Activated CD4-positive, CD25-positive, alpha-beta regulatory T cell treated with anti-CD3 and anti-CD28 coated beads, Interleukin-2, amount 50 U/mL, for 24 hours (primary cell): ENCODE data around the gene TRPM5.

Source experiments
- ATAC-seq, 2 donors: fragments of 150-1000 bp; cut with Tn5 transposase; one replicate each; pipeline ENCODE4 v1.10.0; 2021; ENCODE audit warnings: mild to moderate bottlenecking in 1 of 2, moderate library complexity in 1 of 2

The TRPM5 gene

DNA sequence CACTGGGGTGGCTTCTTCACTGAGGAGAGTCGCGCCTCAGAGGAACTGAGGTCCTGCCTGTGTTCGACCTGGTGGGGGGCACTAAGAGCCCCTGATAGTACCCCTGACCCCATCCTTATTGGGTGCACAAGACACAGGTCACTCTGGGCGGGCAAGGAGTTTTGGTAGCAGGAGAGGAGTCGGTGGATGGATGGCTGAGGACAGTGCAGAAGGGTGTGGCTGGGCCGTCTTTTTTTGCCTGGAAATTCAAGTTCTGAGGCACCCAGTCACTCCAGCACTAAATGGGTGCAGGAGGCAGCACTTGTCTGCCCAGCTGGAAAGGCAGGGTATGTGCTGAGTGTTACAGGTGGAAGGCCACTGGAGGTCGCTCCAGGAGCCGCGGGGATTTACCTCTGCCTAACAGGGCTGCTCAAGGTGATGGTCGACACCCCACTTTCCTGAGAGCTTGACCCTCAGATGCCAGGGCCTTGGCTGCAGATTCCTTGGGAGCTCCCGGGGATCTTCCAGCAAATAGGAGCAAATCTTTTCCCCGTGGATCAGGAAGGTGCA, 42.8 kb downstream of the TRPM5 start:
- no peak for ATAC-seq

DNA sequence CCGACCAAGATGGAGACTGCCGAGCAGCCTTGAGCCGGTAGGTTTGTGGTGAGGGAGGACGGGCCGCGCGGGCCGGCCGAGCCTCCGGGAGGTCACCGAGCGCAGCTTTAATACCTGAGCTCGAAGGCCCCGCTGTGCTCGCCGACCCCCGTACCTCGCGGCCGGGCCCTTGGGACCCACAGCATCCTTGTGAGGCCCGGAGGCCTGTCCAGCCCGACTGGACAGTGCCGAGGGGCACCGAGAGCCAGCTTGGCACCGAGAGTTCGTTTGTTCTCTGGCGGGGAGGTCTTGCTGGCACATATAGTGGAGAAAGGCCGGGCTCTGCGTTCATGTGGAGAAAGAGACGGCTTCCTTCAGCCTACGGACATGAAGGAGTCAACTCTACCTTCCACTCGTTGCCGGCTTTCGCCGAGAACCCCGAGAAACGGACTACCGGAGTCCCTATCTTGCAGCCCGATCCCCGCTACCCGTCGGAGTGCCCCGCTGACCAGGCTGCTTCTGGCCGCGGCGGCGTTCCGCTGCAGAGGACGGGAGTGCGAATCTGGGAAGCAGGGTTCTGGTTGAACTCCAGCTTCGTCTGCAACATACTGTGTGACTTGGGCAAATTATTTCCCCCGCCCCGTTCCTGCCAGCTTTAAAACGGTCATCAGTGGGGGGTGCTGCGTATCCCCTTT, 43.4 kb downstream of the TRPM5 start:
- no peak for ATAC-seq

DNA sequence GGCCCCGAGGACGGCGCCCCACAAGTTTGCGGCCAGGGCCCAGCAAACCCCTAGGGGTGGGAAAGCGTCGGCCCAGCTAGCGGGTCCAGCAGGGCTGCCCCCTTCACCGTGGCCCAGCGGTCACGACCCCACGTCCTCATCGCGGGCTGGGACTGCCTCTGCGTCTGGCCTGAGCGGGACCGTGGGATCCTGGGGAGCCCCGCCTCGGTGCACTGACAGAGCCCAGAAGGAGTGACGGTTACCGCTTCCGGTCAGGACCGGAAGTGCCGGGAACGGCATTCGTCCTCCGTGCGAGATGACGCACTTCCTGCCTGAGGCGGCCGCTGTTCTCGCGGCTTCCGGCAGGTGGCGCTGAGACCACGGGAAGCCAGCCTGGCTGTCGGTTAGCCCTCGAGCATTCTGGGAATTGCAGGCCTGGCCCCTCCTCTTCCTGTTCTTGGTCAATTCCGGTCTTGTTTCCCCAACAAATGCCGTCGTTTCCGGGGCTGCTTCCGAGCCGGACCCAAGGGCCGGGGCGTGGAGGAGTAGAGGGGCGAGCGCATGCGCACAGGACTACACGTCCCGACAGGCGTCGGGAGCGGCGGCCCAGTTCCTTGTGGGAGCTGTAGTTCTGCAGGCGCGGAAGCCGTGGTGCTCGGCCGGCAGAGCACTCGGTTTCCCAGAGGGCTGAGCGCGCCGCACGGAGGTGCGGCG, 44.1 kb downstream of the TRPM5 start, which contains the start of gene TSSC4:
TSSC4 (plus strand) TSS at position 682 of the 693 bp plus-strand sequence. CDS start 1,884 bp downstream, outside the sequence.
- ATAC-seq, result peak; percentile 85 to 88

DNA sequence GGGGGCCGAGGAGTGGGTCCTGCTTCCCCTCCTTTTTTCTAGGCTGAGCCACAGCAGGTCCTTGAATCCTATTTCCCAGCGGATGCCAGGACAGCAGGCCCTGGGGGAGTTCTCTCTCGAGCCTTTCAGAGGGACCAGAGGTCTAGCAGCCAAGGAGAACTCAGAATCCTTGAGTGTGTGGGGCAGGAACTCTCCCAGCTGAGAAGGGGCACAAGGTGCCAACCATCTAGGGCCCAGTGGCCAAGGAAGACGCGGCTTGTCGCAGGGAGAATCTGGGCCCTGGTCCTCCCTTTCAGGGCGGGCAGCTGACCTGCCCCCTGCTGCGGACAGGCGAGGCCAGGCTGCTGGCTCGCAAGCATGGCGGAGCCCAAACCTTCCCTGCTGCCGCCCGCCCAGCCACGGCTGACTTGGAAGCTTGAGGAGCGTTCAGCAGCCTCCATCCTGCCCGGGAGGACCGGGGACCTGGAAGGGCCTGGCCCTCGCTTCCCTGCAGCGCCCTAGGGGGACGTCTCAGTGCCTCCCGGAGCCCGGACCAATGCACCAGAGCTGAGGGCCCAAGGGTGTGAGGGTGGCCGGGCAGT, 44.7 kb downstream of the TRPM5 start:
- no peak for ATAC-seq

DNA sequence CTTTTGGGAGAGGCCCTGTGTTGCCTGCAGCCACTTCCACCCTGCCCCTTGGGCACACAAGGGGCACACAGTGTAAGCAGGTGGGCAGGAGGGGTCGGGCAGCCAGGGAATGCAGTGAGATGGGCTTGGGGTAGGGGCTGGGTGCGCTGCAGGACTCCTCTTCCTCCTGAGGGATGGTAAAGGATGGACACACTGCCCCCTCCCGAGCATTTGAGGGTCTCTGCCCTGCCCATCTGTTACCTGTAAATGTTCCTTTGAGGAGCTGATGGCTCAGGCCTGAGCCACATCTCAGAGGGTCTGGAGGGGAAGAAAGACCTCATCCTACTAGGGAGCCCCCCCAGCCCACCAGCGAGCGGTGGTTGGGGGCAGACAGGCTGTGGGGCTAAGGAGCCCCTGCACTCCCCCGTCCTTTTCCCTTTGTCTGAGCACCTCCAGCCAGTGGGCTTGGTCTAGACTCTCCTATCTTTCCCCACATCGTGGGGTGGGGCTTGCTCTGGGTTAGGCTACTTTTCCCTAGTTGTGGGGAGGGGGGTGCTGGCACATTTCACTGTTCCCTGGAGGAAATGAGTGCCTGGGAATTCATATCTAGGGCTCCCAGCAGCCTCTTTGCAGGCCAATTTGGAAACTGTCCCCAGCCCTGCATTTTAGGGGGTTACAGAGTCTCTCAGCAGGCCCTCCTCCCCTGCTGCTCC, 45.5 kb downstream of the TRPM5 start:
- ATAC-seq, result no peak

DNA sequence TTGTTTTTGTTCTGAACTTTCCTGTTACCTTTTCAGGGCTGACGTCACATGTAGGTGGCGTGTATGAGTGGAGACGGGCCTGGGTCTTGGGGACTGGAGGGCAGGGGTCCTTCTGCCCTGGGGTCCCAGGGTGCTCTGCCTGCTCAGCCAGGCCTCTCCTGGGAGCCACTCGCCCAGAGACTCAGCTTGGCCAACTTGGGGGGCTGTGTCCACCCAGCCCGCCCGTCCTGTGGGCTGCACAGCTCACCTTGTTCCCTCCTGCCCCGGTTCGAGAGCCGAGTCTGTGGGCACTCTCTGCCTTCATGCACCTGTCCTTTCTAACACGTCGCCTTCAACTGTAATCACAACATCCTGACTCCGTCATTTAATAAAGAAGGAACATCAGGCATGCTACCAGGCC, 47.3 kb downstream of the TRPM5 start:
- no peak for ATAC-seq

DNA sequence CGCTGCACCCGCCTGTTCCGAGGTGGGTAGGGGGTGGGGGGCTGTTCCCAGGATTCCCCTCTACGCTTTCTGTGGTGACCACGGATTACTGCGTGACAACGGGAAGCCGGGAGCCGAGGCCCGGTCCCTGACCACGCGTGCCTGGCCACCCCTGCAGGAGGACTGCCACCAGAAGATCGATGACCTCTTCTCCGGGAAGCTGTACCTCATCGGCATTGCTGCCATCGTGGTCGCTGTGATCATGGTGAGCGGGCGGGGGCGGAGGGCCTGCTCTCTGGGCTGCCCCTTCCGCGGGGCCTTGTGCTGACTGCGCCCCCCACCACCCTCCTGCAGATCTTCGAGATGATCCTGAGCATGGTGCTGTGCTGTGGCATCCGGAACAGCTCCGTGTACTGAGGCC, 47.8 kb downstream of the TRPM5 start:
- ATAC-seq, result no peak

DNA sequence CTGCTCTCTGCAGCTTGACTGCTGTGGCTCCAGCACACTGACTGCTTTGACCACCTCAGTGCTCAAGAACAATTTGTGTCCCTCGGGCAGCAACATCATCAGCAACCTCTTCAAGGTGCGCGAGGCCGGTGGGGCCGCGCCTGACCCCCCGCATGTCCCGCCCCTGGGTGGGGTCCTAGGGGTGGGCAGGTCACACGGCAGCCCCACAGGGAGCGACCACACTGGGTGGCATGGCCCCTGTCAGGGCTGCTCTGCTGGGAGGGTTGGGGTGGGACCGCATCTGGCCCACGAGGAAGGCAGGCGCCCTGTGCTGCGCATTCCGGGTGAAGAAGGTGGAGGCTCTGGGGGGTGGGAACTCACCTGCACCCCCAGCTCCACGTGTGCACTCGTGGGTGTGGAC, 48.5 kb downstream of the TRPM5 start:
- ATAC-seq, result no peak

DNA sequence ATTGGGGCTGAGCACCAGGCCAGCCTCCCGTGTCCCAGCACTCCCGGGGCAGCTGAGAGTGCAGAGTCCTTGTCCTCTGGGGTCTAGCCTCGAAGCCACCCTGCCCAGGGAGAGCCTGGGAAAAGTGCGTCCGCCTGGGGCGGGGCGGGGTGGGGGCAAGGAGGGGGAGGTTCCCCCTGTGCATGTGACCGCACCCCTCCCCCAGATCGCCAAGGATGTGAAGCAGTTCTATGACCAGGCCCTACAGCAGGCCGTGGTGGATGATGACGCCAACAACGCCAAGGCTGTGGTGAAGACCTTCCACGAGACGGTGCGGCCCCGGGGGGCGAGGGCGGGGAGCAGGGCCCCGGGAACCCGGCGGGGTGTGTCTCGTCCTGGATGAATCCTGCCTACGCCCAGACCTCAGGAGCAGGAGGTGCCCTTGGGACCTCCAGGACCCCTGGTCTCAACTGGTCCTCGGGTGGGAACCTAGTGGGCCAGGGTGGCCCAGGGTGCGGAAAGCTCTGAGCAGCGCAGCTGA, 49.0 kb downstream of the TRPM5 start:
- ATAC-seq, result no peak

DNA sequence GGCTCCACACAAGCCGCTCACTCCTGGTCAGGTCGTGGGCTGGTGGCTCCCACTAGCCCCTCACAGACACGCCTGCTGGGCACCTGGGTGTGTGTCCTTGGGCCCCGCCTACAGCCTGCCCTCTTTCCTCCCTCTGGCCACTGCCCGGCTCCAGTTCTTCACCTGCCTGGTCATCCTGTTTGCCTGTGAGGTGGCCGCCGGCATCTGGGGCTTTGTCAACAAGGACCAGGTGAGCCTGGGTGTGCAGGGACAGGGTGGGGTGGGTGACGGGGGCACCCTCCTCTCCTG, 49.6 kb downstream of the TRPM5 start:
- ATAC-seq, result no peak
